Ovary (tissue), 9 donors: ENCODE results near the gene XIRP2. TPM values are rescaled to one million over a fixed set of nuclear protein-coding genes. Genes with fewer than 3 reads are reported as not detected.

Experiments
- DNase-seq, 5 donors: peaks; one replicate each; pipeline ENCODE4 v3.0.0-alpha.2; 2019 to 2020
- H3K27ac ChIP-seq, 2 donors: fragments of 200-600 bp; one replicate each; pipeline versions ENCODE4 v1.5.1 to v1.8.0; 2019 to 2022
- H3K27me3 ChIP-seq: fragments of 200-600 bp; one replicate; pipeline ENCODE4 v1.8.0; 2022
- H3K36me3 ChIP-seq: fragments of 200-600 bp; sonication (generic); one replicate; pipeline ENCODE4 v1.5.1; 2019
- H3K4me1 ChIP-seq: one replicate; pipeline ENCODE4 v1.8.1; 2013; ENCODE audit warnings: mild to moderate bottlenecking, moderate library complexity; ENCODE audit not compliant: insufficient read depth
- H3K4me3 ChIP-seq: fragments of 200-600 bp; sonication (generic); one replicate; pipeline ENCODE4 v1.5.1; 2017
- H3K9me3 ChIP-seq, 2 donors: fragments of 200-600 bp in 1 of 2; sonication (generic) in 1 of 2; one replicate each; pipeline versions ENCODE4 v1.5.1 to v1.8.1; 2013 to 2019; ENCODE audit warnings: mild to moderate bottlenecking in 1 of 2, moderate library complexity in 1 of 2
- EP300 ChIP-seq: sonication (generic); formaldehyde crosslinking; IDR thresholded peaks from one replicate; pipeline ENCODE4 v1.6.1; 2017; ENCODE audit warnings: antibody characterized with exemption
- POLR2A ChIP-seq: fragments of 450-650 bp; IDR thresholded peaks from one replicate; pipeline ENCODE4 v1.6.1; 2017; ENCODE audit warnings: antibody characterized with exemption, mild to moderate bottlenecking, moderate library complexity
- WGBS, 3 donors: extraction: QIAGEN DNeasy Blood & Tissue Kit in 1 of 3; methylation state at CpG; one replicate each; pipeline versions ENCODE4 v1.1.5 to v1.1.7; 2013 to 2017; 5-methylcytosine and 5-hydroxymethylcytosine counted together
- intact Hi-C, 4 donors: fragments of 100-400 bp; cut with DNase I; formaldehyde crosslinking; loops; one replicate each; pipeline versions ENCODE4 v1.11.0 to v1.15.1; 2022 to 2023
- polyA plus RNA-seq, 2 donors: library from polyadenylated mRNA; stranded (reverse); fragments of 200-250 nt in 1 of 2; fragments of 350-450 nt in 1 of 2; fragmentation: Illumina TruSeq in 1 of 2; extraction: RNeasy Lipid Tissue Mini Kit (QIAGEN cat#74804) in 1 of 2; gene quantifications; one replicate each; pipeline ENCODE4 v1.2.3, GENCODE V29; 2013 to 2014
- total RNA-seq, 7 donors: library from RNA; depleted of rRNA in 2 of 7; stranded (reverse); fragments of >200 nt in 2 of 7; fragmentation: NEBNext Ultra II Directional in 3 of 7; extraction: Animal tissue kit (Norgen Biotek cat#: 25700) in 3 of 7; gene quantifications; one replicate each; pipeline versions ENCODE4 v1.1.0 to v1.2.4, GENCODE V29; 2016 to 2023
- TF ChIP-seq, protein P1 (sequence below), 3 donors: fragments of 450-650 bp in 2 of 3; fragments of 200-600 bp in 1 of 3; IDR thresholded peaks; one replicate each; pipeline versions ENCODE4 v1.5.1 to v1.8.0; 2016 to 2022; ENCODE audit warnings: antibody characterized with exemption in 3 of 3, mild to moderate bottlenecking in 1 of 3
- donor health status: DM: no; HTN: no; CAD: no; lungs with moderate emphysema.
- donor health status: DM: no; HTN: no; CAD: no.
- donor health status: Bipolar disorder and iron deficiency.
- donor health status: DM: yes; HTN: yes; CAD: no.
- donor health status: DM: no; HTN: no; CAD: no.
- donor health status: DM: yes; HTN: yes; CAD: no.

Gene XIRP2
- total and polyA plus RNA-seq, 9 donors = 0.03 to 0.47 (median 0.12) TPM; not detected in 4

DNA sequence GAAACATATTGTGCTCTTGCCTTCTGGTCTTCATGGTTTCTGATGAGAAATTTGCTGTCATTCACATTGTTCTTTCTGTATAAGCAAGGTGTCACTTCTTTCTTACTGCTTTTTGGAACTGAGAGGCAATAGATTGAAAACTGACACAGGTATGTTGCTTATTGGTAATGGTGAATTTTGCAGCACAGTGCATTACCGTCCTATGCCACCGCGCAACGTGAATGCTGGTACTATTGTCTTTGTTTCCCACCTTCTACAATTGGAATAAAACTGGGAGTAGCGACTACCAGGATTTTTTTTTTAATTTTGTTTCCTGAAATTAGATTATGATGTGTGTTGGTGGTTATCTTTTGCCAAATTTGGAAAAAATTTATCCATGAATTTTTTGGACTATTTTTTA lies 11.4 kb downstream of the XIRP2 start:
- H3K27me3 ChIP-seq = no peaks in the 10 kb centered on the region
- WGBS, 3 donors = 91 to 93% (median 92%) methylated on average over 5 of the region's 5 CpGs
- intact Hi-C loops = no loop called here
- H3K4me1 ChIP-seq = no peaks in the 10 kb centered on the region
- H3K36me3 ChIP-seq = no peaks in the 10 kb centered on the region
- H3K4me3 ChIP-seq = no peak overlapping the region
- no peaks in the 10 kb centered on the region for H3K9me3 ChIP-seq
- no peak overlapping the region for H3K27ac ChIP-seq
- TF ChIP-seq, protein P1, sequence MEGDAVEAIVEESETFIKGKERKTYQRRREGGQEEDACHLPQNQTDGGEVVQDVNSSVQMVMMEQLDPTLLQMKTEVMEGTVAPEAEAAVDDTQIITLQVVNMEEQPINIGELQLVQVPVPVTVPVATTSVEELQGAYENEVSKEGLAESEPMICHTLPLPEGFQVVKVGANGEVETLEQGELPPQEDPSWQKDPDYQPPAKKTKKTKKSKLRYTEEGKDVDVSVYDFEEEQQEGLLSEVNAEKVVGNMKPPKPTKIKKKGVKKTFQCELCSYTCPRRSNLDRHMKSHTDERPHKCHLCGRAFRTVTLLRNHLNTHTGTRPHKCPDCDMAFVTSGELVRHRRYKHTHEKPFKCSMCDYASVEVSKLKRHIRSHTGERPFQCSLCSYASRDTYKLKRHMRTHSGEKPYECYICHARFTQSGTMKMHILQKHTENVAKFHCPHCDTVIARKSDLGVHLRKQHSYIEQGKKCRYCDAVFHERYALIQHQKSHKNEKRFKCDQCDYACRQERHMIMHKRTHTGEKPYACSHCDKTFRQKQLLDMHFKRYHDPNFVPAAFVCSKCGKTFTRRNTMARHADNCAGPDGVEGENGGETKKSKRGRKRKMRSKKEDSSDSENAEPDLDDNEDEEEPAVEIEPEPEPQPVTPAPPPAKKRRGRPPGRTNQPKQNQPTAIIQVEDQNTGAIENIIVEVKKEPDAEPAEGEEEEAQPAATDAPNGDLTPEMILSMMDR (IDR thresholded peaks at IDR 0.05) = no peak
- TF ChIP-seq EP300 (no peak), POLR2A (no peak)
- no peak for DNase-seq

DNA sequence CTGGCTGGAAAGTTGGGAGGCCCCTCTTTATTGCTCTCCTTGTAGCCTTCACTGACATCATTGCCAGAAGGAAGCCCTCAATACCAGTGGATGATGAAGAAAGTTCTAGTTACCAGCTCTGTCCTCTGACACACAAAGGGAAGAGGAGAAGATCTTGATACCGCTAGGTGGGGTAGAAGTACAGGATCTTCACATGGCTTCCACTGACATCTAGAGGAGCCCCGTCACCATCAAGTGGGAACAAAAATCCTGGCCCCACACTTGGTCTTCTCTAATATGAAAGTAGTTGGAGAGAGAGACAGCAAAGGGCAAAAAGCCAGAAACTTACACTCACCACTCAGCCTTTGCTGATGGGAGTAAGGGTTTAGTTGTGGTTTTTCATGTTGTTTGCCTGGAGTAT lies 12.4 kb downstream of the XIRP2 start:
- WGBS, 3 donors = 64 to 85% (median 73%) methylated on average over 2 of the region's 2 CpGs
- TF ChIP-seq, protein P1 (IDR thresholded peaks at IDR 0.05) = no peak
- no peak for TF ChIP-seq POLR2A
- TF ChIP-seq EP300 = no peak
- intact Hi-C loops = no loop called here
- no peaks in the 10 kb centered on the region for H3K36me3 ChIP-seq
- H3K4me3 ChIP-seq = no peak overlapping the region
- no peak overlapping the region for H3K27ac ChIP-seq
- no peaks in the 10 kb centered on the region for H3K4me1 ChIP-seq
- DNase-seq = no peak
- H3K27me3 ChIP-seq = no peaks in the 10 kb centered on the region
- H3K9me3 ChIP-seq = no peaks in the 10 kb centered on the region

DNA sequence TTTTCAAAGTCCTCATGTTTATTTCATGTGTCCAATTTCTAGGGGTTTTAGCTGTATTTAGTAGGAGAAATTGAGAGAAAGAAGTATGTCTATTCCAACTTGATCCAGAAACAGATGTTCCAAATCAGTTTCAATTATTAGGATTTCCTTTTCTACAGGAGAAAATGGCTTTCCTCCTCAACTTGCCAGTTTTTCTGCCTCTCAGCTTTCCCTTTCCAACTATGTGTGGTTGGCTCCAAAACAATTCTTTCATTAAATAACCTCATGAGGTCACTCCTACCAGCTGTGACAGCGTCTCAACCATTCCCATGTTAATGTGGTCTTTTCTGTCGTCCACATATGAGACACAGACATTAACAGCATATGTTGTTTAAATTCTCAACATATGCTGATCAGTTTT lies 13.1 kb downstream of the XIRP2 start:
- H3K27me3 ChIP-seq = no peaks in the 10 kb centered on the region
- H3K4me3 ChIP-seq = no peak overlapping the region
- intact Hi-C loops = no loop called here
- no peak for DNase-seq
- H3K9me3 ChIP-seq = no peaks in the 10 kb centered on the region
- no peaks in the 10 kb centered on the region for H3K4me1 ChIP-seq
- H3K27ac ChIP-seq = no peak overlapping the region
- TF ChIP-seq POLR2A (no peak), EP300 (no peak)
- TF ChIP-seq, protein P1 (IDR thresholded peaks at IDR 0.05) = no peak
- WGBS, 3 donors = 55 to 62% (median 58%) methylated on average over 2 of the region's 2 CpGs
- no peaks in the 10 kb centered on the region for H3K36me3 ChIP-seq

DNA sequence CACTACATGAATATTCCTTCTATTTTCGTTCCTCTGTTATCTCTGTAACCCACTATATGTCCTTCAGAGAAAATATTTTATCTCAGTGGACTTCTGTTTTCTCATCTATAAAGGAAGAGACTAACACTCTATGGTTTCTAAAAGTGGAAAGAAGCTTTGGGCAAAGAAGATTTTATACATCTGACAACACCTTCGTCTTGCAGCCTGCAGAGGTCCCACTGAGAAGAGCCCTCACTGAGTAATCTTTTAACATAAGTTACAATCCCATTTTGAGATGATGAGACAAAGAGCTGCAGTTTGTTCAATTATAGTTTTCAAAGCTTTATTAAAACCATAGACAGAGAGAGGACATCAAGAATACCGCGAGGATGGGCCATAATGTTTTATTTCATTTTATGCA lies 28.7 kb downstream of the XIRP2 start:
- Histone ChIP-seq H3K9me3 (no peaks in the 10 kb centered on the region), H3K27ac (no peak overlapping the region), H3K4me1 (no peaks in the 10 kb centered on the region), H3K4me3 (no peak overlapping the region), H3K27me3 (no peaks in the 10 kb centered on the region), H3K36me3 (no peaks in the 10 kb centered on the region)
- DNase-seq = no peak
- TF ChIP-seq EP300 (no peak), POLR2A (no peak)
- TF ChIP-seq, protein P1 (IDR thresholded peaks at IDR 0.05) = no peak
- 8 to 23% (median 8%) methylated on average over 4 of the region's 4 CpGs for WGBS, 3 donors
- intact Hi-C loops = no loop called here

DNA sequence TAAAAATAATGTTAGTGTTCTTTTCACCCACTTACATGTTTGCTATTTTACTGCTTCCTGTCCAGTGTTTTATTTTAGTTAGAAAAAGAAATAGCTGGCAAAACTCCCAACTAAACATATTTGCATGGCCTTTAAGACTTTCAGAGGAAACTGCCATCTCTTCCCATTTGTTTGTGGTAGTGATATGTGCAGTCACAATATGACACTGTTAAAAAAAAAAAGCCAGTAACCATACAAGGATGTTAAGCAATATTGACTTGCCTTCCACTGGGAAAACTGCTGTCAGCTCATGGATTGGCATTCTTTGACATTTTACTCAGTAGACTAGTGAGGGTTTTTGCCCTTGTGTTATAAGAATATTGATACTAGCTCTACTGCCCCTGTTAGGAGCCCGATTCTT lies 29.1 kb downstream of the XIRP2 start:
- Histone ChIP-seq H3K27ac (no peak overlapping the region), H3K36me3 (no peaks in the 10 kb centered on the region), H3K4me3 (no peak overlapping the region), H3K9me3 (no peaks in the 10 kb centered on the region), H3K4me1 (no peaks in the 10 kb centered on the region), H3K27me3 (no peaks in the 10 kb centered on the region)
- no peak for DNase-seq
- intact Hi-C loops = no loop called here
- TF ChIP-seq POLR2A (no peak), EP300 (no peak)
- TF ChIP-seq, protein P1 (IDR thresholded peaks at IDR 0.05) = no peak
- 32 to 59% (median 33%) methylated on average over 1 of the region's 1 CpG for WGBS, 3 donors
